ENCODE measurements around the gene DEFB108B.
"Not testable (repeated sequence)": the region's sequence is repeated elsewhere in the genome, so short reads cannot be mapped to it uniquely, and the experiment has no call there.

DEFB108B gene

GRCh38 chr11:71821539-71821938, 11.5 kb upstream of the DEFB108B start:
- not testable (repeated sequence) for DNase-seq

- DNase-seq: not testable (repeated sequence)
Observed at GRCh38 chr11:71829247-71829646, 3.8 kb upstream of the DEFB108B start.

GRCh38 chr11:71829686-71830085, 3.3 kb upstream of the DEFB108B start:
- DNase-seq: not testable (repeated sequence)

GRCh38 chr11:71842720-71843119, 9.7 kb downstream of the DEFB108B start:
- not testable (repeated sequence) for DNase-seq

GRCh38 chr11:71843355-71843754, 10.4 kb downstream of the DEFB108B start:
- DNase-seq: not testable (repeated sequence)

- DNase-seq: no peak
Observed at GRCh38 chr11:71843858-71844257, 10.9 kb downstream of the DEFB108B start.

GRCh38 chr11:71853895-71854294, 20.9 kb downstream of the DEFB108B start:
- DNase-seq: not testable (repeated sequence)

- not testable (repeated sequence) for DNase-seq
Observed at GRCh38 chr11:71855880-71856279, 22.9 kb downstream of the DEFB108B start.

- not testable (repeated sequence) for DNase-seq
Observed at GRCh38 chr11:71860835-71861234, 27.8 kb downstream of the DEFB108B start.

GRCh38 chr11:71863978-71864627, 31.1 kb downstream of the DEFB108B start:
- DNase-seq: not testable (repeated sequence)

- not testable (repeated sequence) for DNase-seq
Observed at GRCh38 chr11:71867209-71867608, 34.2 kb downstream of the DEFB108B start.

GRCh38 chr11:71869931-71870330, 36.9 kb downstream of the DEFB108B start:
- DNase-seq: not testable (repeated sequence)

GRCh38 chr11:71870661-71871060, 37.7 kb downstream of the DEFB108B start:
- DNase-seq: not testable (repeated sequence)

- not testable (repeated sequence) for DNase-seq
Observed at GRCh38 chr11:71876262-71876661, 43.3 kb downstream of the DEFB108B start.

GRCh38 chr11:71878059-71878458, 45.1 kb downstream of the DEFB108B start, which contains the start of gene DEFB131B:
Gene DEFB131B, plus strand, starts transcription at chr11:71878453. Its CDS starts 0 bp downstream, at chr11:71878453.
- DNase-seq: not testable (repeated sequence)

GRCh38 chr11:71885806-71886205, 52.8 kb downstream of the DEFB108B start:
- DNase-seq: not testable (repeated sequence)
